ENCODE data around the gene OR13A1.

Gene OR13A1

DNA sequence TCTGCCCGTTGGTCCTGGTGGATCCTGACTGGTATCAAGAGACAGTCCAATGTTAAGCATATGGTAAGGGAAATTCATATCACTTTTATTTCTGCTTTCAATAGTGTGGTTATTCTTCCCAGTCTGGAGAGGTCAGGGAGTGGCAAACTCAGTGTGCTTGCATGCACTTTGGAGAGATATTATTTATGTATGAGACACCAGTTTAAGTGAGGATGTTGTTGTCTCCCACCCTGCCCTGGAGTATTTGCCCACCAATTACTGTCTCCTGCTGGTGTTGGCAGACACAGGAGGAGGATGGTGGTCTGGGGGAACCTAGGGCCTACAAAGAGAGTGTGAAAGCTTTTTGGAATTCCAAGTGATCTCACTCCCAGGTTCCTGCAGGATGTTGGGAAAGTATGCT is 59.7 kb downstream of the OR13A1 start:
- Histone ChIP-seq H3K36me3 (ENCODE audit: control insufficient read depth, insufficient read depth, low read length) (no peaks in the 10 kb centered on the region), H3K4me1 (ENCODE audit: control insufficient read depth, insufficient read depth, low read length) (no peaks in the 10 kb centered on the region), H3K9ac (ENCODE audit: low read depth, low read length) (no peak overlapping the region), H3K9me3 (ENCODE audit: control insufficient read depth, insufficient read depth, low read length) (no peaks in the 10 kb centered on the region), H3K4me3 (ENCODE audit: low read depth, low read length) (no peak overlapping the region), H3K27me3 (ENCODE audit: control insufficient read depth, insufficient read depth, low read length) (no peaks in the 10 kb centered on the region)

DNA sequence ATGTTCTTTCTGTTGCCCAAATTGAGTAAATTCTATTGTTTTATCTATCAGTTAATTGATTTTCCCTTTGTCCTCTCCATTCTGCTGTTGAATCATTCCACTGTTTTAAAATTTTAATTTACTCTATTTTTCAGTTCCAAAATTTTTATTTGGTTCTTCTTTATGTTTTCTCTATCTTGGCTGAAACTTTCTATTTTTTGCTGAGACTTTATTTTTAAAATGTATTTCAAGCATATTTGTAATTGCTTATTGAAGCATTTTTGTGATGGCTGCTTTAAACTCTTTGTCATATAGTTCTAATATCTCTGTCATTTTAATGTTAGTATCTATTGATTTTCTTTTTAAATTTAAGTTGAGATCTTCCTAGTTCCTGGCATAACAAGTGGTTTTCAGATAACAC is 60.5 kb downstream of the OR13A1 start:
- Histone ChIP-seq H3K9me3 (ENCODE audit: control insufficient read depth, insufficient read depth, low read length) (no peaks in the 10 kb centered on the region), H3K36me3 (ENCODE audit: control insufficient read depth, insufficient read depth, low read length) (no peaks in the 10 kb centered on the region), H3K4me1 (ENCODE audit: control insufficient read depth, insufficient read depth, low read length) (no peaks in the 10 kb centered on the region), H3K9ac (ENCODE audit: low read depth, low read length) (no peak overlapping the region), H3K27me3 (ENCODE audit: control insufficient read depth, insufficient read depth, low read length) (no peaks in the 10 kb centered on the region), H3K4me3 (ENCODE audit: low read depth, low read length) (no peak overlapping the region)

- no peaks in the 10 kb centered on the region for H3K4me1 ChIP-seq (ENCODE audit: control insufficient read depth, insufficient read depth, low read length)
- H3K9ac ChIP-seq (ENCODE audit: low read depth, low read length) = no peak overlapping the region
- H3K4me3 ChIP-seq (ENCODE audit: low read depth, low read length) = no peak overlapping the region
- H3K36me3 ChIP-seq (ENCODE audit: control insufficient read depth, insufficient read depth, low read length) = no peaks in the 10 kb centered on the region
- H3K9me3 ChIP-seq (ENCODE audit: control insufficient read depth, insufficient read depth, low read length) = no peaks in the 10 kb centered on the region
- H3K27me3 ChIP-seq (ENCODE audit: control insufficient read depth, insufficient read depth, low read length) = no peaks in the 10 kb centered on the region
Measured at GRCh38 chr10:45253183-45253914, 62.1 kb downstream of the OR13A1 start.

Measured in iPS-15b (cell line).